ENCODE data around the gene RPL18A. TPM values are rescaled to one million over a fixed set of nuclear protein-coding genes. Genes with fewer than 3 reads are reported as not detected.

RPL18A gene
- total RNA-seq, 1 experiment from 2014 or later, result 1,352 TPM

GRCh38 chr19:17834350-17835181, 25.1 kb upstream of the RPL18A start:
- Histone ChIP-seq H3K36me3 (ENCODE audit: control insufficient read depth, insufficient read depth, low read length) (no peaks in the 10 kb centered on the region), H3K9me3 (ENCODE audit: control insufficient read depth, insufficient read depth, low read depth, low read length) (no peaks in the 10 kb centered on the region), H3K27me3 (ENCODE audit: control insufficient read depth, insufficient read depth, low read length) (no peaks in the 10 kb centered on the region), H3K4me3 (ENCODE audit: low read depth in 2 of 2, low read length in 2 of 2) (no peak overlapping the region), H3K27ac (ENCODE audit: low read length) (no peak overlapping the region), H3K4me1 (ENCODE audit: control insufficient read depth, insufficient read depth, low read length) (no peaks in the 10 kb centered on the region)
- BruUV-seq (replicated peaks), result no TSS peak
- in situ Hi-C loops (cut with HindIII; ENCODE audit: low pct_unique_long_range_greater_than_20kb, low sequenced_read_pairs) (no loop called here), intact Hi-C loops (cut with micrococcal nuclease; ENCODE audit: unreplicated experiment) (no loop called here)
- CTCF ChIA-PET, result no interaction called here
- ATAC-seq (no peak), DNase-seq (ENCODE audit: low read depth, low spot score) (no peak)
- TF ChIP-seq CTCF (IDR thresholded peaks at IDR 0.05) (no peak), POLR2AphosphoS5 (IDR thresholded peaks at IDR 0.05; ENCODE audit: low read depth, low read length) (no peak), TCF7L2 (IDR thresholded peaks at IDR 0.05; ENCODE audit: low read depth, low read length) (no peak), REST (IDR thresholded peaks at IDR 0.05; ENCODE audit: insufficient read depth in 1 of 2, low read depth in 2 of 2, low read length in 1 of 2) (no peak), SIN3A (IDR thresholded peaks at IDR 0.05; ENCODE audit: borderline replicate concordance, insufficient read depth, low read depth, low read length) (no peak)
- POLR2A ChIA-PET, result no interaction called here

GRCh38 chr19:17835182-17836006, 24.3 kb upstream of the RPL18A start:
- no peaks in the 10 kb centered on the region for H3K27me3 ChIP-seq (ENCODE audit: control insufficient read depth, insufficient read depth, low read length)
- no peaks in the 10 kb centered on the region for H3K4me1 ChIP-seq (ENCODE audit: control insufficient read depth, insufficient read depth, low read length)
- CTCF ChIA-PET, result no interaction called here
- no peaks in the 10 kb centered on the region for H3K36me3 ChIP-seq (ENCODE audit: control insufficient read depth, insufficient read depth, low read length)
- TF ChIP-seq TCF7L2 (IDR thresholded peaks at IDR 0.05; ENCODE audit: low read depth, low read length), result no peak
- DNase-seq (ENCODE audit: low read depth, low spot score) (no peak), ATAC-seq (no peak)
- H3K4me3 ChIP-seq (ENCODE audit: low read depth in 2 of 2, low read length in 2 of 2), result no peak overlapping the region
- intact Hi-C loops (cut with micrococcal nuclease; ENCODE audit: unreplicated experiment) (no loop called here), in situ Hi-C loops (cut with HindIII; ENCODE audit: low pct_unique_long_range_greater_than_20kb, low sequenced_read_pairs) (no loop called here)
- H3K27ac ChIP-seq (ENCODE audit: low read length), result no peak overlapping the region
- BruUV-seq (replicated peaks), result no TSS peak
- H3K9me3 ChIP-seq (ENCODE audit: control insufficient read depth, insufficient read depth, low read depth, low read length), result no peaks in the 10 kb centered on the region
- POLR2A ChIA-PET, result no interaction called here

All from Panc1 (cell line).